ENCODE results near the gene CNPY4.

Gene CNPY4, protein sequence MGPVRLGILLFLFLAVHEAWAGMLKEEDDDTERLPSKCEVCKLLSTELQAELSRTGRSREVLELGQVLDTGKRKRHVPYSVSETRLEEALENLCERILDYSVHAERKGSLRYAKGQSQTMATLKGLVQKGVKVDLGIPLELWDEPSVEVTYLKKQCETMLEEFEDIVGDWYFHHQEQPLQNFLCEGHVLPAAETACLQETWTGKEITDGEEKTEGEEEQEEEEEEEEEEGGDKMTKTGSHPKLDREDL

DNA sequence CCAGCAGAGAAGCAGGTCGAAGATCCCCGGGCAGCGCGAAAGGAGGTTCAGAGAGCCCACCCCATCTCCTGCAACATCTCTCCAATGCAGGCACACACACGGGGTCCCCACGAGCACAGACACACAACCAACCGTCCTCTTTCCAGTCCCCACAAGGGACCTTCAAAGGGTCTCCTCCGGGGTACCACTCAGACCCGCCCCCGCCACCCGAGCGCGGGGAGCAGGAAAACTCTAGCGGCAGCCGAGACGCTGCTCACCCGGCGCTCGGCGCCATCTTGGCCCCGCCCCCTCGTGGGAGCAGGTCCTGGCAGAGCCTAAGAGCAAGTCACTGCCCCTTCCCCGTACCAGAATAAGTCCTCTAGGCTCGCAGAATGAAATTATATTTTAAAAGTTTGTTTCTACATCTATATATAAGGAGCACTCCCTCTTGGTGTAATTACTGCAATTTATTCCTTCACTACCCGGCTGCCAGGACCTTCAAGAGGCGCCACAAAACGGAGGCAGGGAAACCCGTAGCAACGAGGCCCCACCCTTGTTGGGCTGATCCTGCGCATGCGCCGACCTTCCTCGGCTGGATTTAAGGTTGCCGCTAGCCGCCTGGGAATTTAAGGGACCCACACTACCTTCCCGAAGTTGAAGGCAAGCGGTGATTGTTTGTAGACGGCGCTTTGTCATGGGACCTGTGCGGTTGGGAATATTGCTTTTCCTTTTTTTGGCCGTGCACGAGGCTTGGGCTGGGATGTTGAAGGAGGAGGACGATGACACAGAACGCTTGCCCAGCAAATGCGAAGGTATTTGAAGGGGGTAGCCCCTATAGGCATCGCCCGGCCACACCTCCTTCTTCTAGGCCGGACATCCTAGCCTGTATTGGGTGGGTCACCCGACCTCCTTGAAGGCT lies at the start of gene CNPY4, which contains the start of gene TAF6:
CNPY4 (plus strand) TSS at position 563 of the 898 bp plus-strand sequence; CDS start at position 674, 111 bp downstream.
TAF6 (minus strand) TSS at position 287 of the 898 bp plus-strand sequence. CDS start 5,149 bp downstream, outside the sequence.
- DNase-seq (ENCODE audit: low spot score): peak; percentile 96

DNA sequence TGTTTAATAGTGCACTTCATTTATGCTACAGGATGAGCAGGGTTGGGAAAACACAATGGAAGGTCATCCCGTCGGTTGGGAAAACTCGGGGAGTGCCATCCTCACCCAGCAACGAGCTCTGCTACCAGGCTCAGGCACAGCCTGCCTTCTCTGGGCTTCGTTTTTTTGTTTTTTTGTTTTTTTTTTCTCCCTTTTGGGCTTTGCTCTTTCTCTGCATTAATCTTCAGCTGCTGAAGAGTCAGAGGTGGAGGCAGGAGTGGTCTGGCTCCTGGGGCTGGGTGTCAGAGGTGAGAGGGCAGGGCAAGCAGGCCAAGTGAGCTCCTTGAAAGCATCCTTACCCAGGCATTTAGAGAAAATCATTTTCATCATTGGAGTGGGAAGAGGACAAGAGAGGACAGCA lies 49.4 kb upstream of the CNPY4 start:
- no peak for DNase-seq (ENCODE audit: low spot score)

DNA sequence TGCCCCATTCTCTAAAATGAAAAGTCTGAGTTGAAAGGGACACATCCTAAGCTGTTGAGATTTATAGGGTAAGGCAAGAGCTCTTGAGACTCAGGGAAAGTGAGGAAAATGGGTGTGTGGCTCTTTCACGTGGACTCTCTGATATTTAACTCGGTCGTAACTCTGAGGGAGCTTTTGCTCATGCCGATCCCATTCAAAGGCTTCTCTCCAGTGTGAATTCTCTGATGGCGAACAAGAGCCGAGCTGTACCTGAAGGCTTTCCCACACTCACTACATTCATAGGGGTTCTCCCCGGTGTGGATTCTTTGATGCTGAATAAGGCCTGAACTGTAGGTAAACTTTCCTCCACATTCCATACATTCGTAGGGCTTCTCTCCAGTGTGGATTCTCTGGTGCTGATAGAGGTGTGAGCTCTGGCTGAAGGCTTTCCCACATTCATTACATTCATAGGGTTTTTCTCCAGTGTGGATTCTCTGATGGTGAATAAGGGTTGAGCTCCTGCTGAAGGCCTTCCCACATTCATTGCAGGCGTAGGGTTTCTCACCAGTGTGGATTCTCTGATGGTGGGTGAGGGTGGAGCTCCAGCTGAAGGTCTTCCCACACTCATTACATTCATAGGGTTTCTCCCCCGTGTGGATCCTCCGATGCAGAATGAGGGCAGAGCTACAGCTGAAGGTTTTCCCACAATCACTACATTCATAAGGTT lies 48.3 kb upstream of the CNPY4 start:
- DNase-seq (ENCODE audit: low spot score): no peak

DNA sequence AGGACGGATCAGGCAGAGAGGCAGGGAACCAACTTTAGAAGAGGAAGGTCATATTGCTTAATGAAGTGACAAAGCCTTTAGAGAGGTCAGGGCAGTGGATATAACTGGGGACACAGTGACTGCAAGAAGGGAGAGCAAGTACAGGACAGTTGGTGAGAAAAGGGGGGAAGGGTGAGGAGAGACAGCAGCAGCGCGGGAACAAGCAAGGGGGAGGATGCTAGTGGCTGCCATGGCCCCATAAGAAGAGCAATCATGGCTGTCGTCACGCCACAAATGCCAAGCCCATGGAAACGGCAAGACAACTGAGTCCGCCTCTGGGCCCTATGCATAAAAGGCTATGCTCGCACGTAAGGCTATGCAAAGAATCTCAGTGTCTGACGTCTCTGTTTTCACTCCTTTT lies 47.0 kb upstream of the CNPY4 start:
- DNase-seq (ENCODE audit: low spot score): no peak

DNA sequence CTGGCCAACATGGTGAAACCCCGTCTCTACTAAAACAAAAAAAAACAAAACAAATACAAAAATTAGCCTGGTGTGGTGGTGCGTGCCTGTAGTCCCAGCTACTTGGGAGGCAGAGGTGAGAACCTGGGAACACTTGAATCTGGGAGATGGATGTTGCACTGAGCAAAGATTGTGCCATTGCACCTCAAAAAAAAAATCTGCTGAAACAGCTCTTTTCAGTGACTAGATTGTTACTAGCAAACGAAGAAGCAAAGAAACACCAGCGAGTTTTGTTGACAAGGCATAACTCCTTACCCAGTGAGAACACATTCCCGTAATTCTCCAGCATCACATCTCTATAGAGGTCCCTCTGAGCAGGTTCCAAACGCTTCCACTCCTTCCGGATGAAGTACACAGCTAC lies 44.6 kb upstream of the CNPY4 start:
- DNase-seq (ENCODE audit: low spot score): no peak

DNA sequence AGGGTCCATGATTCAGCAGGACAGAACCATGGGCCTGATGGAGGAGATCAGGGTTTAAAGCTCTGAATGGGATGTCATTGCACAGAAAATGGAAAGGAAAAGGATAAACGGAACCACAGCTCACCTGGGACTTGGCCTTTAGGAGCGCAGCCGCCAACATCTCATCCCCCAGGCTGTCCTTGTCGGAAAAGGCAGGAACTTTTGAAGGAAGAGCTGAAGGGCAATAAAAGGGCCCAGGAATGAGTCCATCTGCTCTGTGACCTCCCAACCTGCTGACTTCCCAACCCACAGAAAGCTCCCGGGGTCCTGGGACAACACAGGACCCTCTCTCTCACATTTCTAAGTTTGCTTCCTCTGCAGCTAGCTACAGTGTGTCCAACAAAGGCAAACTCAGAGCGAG lies 44.0 kb upstream of the CNPY4 start:
- DNase-seq (ENCODE audit: low spot score): no peak

DNA sequence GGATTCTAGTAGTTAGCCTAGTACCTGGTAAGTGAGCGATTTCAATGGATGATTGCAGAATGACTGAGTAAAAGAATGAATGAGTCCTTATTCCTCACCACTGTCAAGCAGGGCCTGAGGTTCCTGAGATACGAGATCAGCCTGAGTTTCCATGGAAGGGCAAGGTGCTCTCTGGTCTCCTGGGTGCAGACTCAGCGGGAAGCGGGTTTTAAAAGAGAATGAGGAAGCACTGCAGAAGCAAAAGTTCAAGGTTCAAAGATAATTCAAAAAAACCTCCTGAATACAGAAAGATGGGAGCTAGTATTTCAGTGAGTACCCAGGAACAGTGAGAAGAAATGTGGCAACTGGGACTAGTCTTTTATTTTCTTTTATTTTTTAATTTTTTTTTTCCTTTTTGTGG lies 42.2 kb upstream of the CNPY4 start:
- no peak for DNase-seq (ENCODE audit: low spot score)

DNA sequence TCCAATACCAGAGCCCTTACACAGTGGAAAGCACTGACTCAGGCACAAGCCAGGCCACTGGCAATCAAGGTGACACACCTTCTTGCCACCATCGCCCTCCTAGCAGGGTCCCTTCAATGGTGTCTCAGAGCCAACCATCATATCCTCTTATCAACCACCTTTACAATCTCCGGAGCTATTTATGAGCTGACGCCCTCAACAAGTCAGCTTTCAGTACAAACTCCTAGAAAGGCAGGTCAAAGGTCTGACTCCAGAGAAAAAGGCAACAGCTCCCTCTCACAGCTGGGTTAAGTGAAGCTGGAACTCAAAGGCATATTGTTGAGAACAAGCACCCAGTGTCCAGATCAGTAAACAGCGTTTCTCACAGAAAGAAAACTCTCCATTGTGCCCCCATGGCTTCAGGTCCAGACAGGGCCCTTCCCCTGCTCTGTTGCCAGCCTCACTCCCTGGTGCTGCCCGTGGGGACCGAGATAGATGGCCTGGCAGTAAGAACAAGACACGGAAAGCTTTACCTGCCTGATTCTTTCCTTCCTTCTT lies 40.3 kb upstream of the CNPY4 start:
- DNase-seq (ENCODE audit: low spot score): peak; percentile 81

DNA sequence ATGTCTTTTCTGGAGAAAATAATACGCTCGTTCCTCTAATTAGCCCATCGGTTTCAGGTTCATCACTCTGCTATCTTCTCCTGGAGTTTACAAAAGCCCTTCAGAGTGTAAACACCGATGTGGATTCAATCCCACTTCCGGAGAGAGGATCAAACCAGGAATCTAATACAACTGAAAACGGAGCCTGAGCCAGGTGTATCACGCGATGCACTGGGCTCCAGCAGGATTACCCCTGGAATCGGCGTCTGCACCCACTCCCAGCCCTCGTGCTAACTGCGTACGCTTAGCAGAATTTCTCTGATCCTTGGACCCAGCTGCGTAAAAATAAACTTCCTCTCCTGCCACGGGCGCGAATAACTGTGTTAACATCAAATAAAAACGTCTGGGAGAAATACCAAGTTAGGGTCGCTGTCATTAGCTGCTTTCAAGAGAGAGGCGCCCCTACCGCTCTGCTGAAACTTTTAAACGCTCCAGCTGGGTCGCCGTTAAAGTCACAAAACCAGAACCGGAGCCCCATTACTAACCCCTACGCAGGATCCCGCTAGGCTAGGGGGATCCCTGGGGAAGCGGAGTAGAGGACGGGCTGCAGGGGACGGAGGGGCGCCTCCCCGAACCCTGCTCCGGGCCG lies 38.4 kb upstream of the CNPY4 start:
- no peak for DNase-seq (ENCODE audit: low spot score)

DNA sequence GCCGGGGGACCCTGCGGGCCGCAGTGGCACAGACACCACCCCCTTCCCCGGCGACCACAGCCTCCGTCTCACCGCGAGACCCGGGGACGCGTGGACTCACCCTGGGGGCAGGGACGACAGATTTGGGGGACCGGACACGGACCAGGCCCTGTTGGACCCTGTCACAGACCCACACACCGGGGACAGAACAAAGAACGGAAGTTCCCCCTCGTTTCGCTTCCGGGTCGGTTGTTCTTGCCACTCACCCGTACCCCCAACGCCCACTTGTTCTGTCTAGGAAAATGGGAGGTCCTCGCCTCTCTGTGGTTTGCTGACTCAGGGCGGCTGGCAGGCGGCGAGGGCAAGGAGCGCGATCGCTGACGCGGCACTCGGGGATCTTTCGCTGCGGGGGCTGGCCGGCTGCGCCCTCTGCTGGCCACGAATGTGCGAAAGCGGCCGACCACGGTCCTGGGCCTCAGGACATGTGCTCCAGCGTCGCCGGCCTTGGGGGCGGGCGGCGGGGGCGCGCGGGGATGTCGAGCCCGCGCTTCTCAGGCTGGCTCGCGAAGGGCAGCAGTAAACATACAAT lies 37.8 kb upstream of the CNPY4 start, which contains the start of gene ZNF3:
ZNF3 (minus strand) TSS at position 189 of the 568 bp plus-strand sequence. CDS start 4,366 bp downstream, outside the sequence.
- DNase-seq (ENCODE audit: low spot score): peak; percentile 99

DNA sequence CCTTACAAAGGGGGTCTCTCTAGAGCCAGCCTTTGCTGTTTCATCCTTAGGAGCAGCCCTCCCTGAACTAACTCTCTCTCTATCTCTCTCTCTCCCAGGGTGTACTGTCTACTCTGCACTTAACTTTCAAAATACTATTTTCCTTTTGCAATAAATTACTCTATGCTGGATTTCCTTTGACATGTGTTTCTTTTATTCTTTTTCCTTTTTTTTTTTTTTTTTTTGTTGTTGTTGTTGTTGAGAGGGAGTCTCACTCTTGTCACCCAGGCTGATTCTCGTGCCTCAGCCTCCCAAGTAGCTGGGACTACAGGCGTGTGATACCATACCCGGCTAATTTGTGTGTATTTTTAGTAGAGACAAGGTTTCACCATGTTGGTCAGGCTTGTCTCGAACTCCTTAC lies 36.5 kb upstream of the CNPY4 start:
- no peak for DNase-seq (ENCODE audit: low spot score)

DNA sequence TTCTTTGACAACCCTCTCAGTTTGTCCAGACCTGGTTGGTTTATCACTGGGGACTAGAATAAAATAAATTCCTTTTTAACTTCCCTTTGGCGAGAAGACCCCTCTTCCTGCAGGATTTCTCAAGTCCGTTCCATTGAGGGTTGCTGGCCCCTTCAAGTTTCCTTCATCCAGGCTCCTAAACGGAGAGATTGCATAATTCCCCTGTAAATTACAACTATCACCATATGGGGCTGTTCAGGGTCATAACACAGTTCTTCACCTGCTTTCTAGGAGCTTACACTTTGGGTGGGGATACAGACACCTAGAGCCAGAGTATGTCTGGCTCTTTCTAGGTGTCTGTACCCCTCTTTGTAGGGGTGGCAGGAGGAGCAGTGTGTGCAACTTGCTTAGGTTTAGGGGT lies 33.9 kb upstream of the CNPY4 start:
- DNase-seq (ENCODE audit: low spot score): no peak

DNA sequence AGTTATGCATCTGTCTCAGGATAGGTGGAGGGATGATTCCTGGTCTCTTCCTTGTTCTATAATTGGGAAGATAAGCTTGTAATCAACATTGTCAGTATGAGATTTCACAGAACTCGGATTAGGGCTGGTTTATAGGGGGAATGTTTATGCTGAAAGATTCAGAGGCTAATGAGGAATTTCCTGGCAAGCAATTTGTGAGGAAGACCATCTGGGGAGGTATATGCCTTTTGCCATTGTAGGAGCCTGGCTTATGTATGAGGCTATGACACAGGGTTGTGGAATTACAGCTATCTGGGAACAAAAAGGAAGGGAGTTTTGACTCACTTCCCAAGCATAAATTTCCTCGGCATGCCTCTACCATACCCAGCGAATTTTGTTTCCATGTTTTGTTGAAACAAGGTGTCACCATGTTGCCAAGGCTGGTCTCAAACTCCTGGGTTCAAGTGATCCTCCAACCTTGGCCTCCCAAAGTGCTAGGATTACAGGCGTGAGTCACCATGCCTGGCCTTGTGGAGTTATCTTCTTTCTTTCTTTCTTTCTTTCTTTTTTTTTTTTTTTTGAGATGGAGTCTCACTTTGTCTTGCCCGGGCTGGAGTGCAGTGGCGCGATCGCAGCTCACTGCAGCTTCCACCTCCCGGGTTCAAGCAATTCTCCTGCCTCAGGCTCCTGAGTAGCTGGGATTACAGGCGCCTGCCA lies 32.2 kb upstream of the CNPY4 start:
- DNase-seq (ENCODE audit: low spot score): no peak

DNA sequence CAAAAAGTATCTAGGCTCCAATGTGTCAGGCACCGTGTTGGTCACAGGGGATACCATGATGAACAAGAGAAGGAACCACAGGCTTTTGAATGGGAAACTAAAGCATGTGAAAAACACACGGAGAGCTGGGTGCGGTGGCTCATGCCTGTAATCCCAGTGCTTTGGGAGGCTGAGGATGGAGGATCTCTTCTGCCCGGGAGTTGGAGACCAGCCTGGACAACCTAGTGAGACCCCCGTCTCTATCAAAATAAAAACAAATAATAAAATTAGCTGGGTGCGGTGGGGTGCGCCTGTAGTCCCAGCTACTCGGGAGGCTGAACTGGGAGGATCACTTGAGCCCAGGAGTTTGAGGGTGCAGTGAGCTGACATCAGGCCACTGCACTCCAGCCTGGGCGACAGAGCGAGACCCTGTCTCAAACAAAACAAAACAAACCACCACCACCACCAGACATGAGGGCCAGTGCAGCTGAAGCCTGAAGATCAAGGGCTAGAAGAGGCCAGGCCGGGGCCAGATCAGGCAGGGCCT lies 31.3 kb upstream of the CNPY4 start:
- no peak for DNase-seq (ENCODE audit: low spot score)

DNA sequence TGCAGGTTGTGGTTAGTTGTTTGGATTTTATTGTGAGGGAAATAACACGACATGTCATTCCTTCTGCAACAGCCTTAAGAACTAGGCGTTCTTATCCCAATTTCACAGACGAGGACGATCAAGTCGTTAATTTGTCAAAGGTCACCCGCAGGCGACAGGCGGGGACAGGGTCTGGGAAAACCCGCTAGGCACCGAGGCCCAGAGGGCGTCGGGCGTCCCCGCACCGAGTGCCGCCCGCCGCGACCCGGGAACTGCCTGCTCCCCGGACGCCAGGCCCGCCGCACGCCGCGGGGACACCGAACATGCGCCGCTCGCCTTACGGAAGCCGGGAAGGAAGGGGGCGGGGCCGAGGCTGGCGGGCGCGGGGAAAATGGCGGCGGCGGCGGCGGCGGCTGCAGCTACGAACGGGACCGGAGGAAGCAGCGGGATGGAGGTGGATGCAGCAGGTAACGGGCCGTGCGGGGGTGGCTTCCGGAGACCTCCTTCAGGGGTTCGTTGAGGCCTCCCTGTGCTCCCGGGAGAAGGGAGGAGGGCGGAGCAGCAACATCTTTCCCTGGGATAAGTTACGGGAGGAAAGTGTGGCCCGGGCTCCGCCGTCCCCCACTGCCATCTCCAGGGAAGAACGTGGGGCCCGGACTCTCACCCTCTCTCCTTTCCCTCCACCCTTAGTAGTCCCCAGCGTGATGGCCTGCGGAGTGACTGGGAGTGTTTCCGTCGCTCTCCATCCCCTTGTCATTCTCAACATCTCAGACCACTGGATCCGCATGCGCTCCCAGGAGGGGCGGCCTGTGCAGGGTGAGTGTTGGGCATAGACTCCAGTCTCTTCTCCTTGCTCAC lies 30.6 kb upstream of the CNPY4 start, which contains the start of gene COPS6:
COPS6 (plus strand) TSS at position 349 of the 837 bp plus-strand sequence; CDS start at position 371, 22 bp downstream.
- DNase-seq (ENCODE audit: low spot score): peak; percentile 79

DNA sequence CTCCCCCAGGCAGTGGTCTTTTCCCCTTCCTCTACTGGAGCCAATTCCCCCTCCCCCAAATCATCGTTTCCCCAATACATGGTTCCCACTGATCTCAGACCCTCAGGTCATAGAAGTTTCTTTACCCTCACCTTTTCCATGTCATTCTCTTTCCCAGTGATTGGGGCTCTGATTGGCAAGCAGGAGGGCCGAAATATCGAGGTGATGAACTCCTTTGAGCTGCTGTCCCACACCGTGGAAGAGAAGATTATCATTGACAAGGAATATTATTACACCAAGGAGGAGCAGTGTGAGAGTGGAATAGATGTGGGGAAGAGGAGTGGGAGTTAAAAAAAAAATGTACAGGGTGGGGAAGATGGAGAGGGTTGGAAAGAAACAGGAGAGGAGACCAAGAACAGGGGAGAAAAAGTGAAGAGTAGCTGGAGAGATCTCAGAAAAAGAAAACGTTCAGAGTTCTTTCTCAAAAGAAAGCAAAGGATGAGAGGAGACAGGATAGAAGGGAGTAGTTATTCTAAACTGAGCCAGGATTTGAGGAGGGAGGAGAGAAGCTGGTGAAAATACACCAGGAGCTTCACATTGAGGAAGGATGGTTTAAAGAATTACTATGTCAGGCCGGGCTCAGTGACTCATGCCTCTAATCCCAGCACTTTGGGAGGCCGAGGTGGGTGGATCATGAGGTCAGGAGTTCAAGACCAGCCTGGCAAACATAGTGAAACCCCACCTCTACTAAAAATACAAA lies 29.8 kb upstream of the CNPY4 start:
- no peak for DNase-seq (ENCODE audit: low spot score)

DNA sequence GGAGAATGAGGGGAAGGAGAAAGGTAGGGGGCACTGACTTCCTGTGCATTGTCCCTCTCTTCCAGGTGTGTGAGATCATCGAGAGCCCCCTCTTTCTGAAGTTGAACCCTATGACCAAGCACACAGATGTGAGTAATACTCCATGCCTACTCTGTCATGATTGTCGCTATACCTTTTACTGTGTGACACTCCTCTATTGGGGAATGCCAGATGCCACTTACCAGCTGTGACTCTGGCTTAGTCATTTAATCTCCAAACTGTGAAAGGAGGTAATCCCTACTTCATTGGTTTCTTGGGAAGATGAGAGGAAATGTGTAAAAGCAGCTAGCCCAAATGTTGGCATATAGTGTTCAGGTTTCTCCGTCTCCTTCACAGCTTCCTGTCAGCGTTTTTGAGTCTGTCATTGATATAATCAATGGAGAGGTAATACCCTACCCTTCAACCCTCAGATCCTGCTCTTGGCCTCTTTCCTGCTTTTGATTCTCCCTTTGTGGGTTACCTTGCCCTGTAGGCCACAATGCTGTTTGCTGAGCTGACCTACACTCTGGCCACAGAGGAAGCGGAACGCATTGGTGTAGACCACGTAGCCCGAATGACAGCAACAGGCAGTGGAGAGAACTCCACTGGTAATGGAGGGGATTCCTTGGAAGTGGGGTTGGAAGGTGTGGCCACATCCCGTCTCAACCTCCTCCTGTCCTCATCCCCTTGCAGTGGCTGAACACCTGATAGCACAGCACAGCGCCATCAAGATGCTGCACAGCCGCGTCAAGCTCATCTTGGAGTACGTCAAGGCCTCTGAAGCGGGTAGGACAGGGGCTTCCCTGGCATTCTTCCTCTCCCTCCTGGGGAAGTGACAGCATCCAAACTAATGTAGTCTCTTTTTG lies 28.7 kb upstream of the CNPY4 start:
- DNase-seq (ENCODE audit: low spot score): no peak
